Measurements from ENCODE around the gene MPPED1. TPM values are rescaled to one million over a fixed set of nuclear protein-coding genes. Genes with fewer than 3 reads are reported as not detected.

The MPPED1 gene
- total RNA-seq, 4 donors from 2014 or later = 0.23 to 0.99 (median 0.80) TPM; not detected in 1

DNA sequence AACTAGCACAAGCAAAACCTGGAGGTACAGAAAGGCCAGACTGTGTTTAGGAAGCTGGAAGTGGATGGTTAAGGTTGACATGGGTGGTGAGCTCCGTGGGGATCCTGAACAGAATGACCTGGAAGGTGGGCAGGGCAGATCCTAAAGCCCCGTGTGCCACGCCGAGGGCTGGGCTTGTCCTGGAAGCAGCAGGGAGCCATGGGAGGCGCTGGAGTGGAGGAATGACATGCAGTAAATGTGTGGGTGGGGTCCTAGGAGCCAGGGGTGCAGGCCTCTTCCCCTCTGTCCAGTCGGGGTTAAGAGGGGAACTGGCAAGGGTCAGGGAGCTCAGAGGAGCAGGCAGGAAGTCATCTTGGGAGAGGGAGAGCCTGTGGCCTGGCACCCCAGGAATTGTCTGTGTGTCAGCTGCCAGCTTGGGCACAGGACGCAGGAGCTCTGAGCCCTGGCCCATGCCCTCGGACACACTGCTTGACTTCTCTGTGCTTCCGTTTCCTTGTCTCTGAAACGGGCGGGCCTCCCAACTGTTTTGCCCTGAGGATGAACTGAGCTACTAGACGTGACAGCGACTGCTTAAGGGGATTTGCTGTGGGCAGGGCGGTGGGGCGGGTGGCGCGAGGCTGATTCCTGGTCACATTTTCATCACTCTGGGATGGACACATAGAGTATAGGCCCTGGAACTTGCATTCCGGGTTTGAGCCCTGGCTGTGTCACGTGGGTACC is 75.7 kb downstream of the MPPED1 start:
- WGBS = 75% methylated on average over 16 of the region's 19 CpGs
- no peaks in the 10 kb centered on the region for H3K9me3 ChIP-seq
- DNase-seq (ENCODE audit: low spot score in 2 of 2) = no peak
- TF ChIP-seq POLR2A (IDR thresholded peaks at IDR 0.05) = no peak
- TF ChIP-seq POLR2AphosphoS5 (IDR thresholded peaks at IDR 0.05) = no peak
- TF ChIP-seq, protein P1, sequence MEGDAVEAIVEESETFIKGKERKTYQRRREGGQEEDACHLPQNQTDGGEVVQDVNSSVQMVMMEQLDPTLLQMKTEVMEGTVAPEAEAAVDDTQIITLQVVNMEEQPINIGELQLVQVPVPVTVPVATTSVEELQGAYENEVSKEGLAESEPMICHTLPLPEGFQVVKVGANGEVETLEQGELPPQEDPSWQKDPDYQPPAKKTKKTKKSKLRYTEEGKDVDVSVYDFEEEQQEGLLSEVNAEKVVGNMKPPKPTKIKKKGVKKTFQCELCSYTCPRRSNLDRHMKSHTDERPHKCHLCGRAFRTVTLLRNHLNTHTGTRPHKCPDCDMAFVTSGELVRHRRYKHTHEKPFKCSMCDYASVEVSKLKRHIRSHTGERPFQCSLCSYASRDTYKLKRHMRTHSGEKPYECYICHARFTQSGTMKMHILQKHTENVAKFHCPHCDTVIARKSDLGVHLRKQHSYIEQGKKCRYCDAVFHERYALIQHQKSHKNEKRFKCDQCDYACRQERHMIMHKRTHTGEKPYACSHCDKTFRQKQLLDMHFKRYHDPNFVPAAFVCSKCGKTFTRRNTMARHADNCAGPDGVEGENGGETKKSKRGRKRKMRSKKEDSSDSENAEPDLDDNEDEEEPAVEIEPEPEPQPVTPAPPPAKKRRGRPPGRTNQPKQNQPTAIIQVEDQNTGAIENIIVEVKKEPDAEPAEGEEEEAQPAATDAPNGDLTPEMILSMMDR (IDR thresholded peaks at IDR 0.05) = no peak
- no peak for TF ChIP-seq EP300 (IDR thresholded peaks at IDR 0.05)
- no peak overlapping the region for H3K27ac ChIP-seq
- H3K36me3 ChIP-seq = no peaks in the 10 kb centered on the region
- H3K4me3 ChIP-seq = no peak overlapping the region
- no peaks in the 10 kb centered on the region for H3K4me1 ChIP-seq
- H3K27me3 ChIP-seq = peaks cover 25% of the 10 kb centered on the region

DNA sequence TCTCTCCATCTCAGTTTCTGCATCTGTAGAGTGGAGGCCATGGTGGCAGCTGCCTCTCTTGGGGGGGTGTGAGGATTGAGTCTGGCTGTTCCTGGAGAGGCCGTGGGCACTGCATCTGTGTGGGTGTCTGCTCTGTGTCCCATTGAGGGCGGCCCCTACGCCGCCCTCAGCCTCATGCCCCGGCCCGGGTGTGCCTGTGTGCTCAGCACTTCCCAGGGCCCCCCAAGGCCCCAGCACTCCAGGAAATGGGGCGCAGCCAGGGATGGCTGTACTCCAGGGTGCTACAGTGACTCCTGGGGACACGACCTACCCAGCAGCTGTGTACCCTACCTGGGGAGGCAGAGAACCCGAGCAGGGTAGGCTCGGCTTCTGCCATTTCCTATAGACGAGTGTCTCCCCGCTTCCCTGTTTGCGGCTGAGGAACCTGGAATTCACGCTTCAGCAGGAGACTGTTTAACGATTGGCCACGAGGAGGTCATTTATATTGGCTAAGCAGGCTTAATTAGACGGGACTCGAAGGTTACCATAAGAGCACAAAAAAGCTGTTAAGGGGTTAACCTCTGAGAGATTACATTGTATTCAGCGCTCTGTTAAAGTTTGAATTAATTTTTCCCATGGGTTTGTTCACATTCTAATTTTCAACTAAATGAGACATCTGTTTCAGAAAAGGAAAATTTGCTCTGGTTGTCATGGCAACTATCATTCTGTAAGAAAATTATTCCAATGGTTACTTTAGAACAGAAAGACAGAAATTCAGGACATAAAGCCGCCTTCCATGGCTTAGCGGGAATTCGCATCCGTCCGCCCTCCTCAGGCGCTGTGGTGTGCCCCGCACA is 76.4 kb downstream of the MPPED1 start:
- 74% methylated on average over 18 of the region's 26 CpGs for WGBS
- H3K9me3 ChIP-seq = no peaks in the 10 kb centered on the region
- H3K36me3 ChIP-seq = no peaks in the 10 kb centered on the region
- H3K4me3 ChIP-seq = no peak overlapping the region
- no peaks in the 10 kb centered on the region for H3K4me1 ChIP-seq
- no peak for DNase-seq (ENCODE audit: low spot score in 2 of 2)
- H3K27ac ChIP-seq = no peak overlapping the region
- TF ChIP-seq POLR2AphosphoS5 (IDR thresholded peaks at IDR 0.05) = no peak
- TF ChIP-seq POLR2A (IDR thresholded peaks at IDR 0.05) = no peak
- TF ChIP-seq EP300 (IDR thresholded peaks at IDR 0.05) = no peak
- H3K27me3 ChIP-seq = peaks cover 25% of the 10 kb centered on the region

DNA sequence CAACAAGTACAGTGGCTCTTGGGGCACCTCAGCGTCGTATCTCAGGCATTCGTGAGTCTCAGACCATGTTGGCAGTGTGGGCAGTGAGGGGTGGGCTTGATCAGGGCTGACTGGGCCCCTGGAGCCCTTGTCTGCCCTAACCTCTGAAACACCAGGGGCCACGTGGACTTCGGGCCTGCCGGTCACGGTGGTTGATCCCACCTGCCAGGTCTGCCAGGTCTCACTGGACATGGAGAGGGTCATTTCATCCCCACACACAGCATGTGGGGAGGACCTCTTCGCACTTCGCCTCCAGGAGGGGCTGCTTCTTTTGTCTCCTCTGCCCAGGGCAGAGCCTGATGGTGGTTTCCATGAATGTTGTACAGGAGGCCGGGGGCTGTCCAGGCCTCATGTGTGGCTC is 77.1 kb downstream of the MPPED1 start:
- no peaks in the 10 kb centered on the region for H3K9me3 ChIP-seq
- H3K27ac ChIP-seq = no peak overlapping the region
- WGBS = 71% methylated on average over 5 of the region's 10 CpGs
- H3K4me1 ChIP-seq = no peaks in the 10 kb centered on the region
- H3K27me3 ChIP-seq = peaks cover 25% of the 10 kb centered on the region
- no peak for TF ChIP-seq EP300 (IDR thresholded peaks at IDR 0.05)
- TF ChIP-seq, protein P1 (IDR thresholded peaks at IDR 0.05) = no peak
- TF ChIP-seq POLR2AphosphoS5 (IDR thresholded peaks at IDR 0.05) = no peak
- no peak for TF ChIP-seq POLR2A (IDR thresholded peaks at IDR 0.05)
- H3K4me3 ChIP-seq = no peak overlapping the region
- DNase-seq (ENCODE audit: low spot score in 2 of 2) = no peak
- H3K36me3 ChIP-seq = no peaks in the 10 kb centered on the region

DNA sequence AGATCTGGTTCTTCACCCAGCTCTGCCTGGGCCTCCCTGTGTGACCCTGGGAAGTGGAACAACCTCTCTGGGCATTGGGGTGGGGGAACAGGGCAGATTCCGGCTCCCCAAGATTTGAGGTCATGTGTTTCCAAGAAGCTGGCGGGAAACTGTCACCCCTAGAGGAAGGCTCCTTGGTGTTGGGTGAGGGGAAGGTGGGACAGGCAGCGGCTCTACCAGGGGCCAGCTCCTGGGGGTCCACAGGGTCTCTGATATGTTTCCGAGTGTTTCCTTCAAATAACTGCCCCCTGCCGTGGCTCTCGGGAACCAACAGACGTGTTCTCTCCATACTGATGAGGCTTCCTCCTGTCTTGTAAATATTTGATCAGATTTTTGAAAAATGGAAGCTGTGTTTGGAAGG is 78.5 kb downstream of the MPPED1 start:
- Histone ChIP-seq H3K36me3 (no peaks in the 10 kb centered on the region), H3K9me3 (no peaks in the 10 kb centered on the region), H3K4me1 (no peaks in the 10 kb centered on the region), H3K4me3 (no peak overlapping the region), H3K27me3 (peaks cover 25% of the 10 kb centered on the region), H3K27ac (no peak overlapping the region)
- WGBS = 83% methylated on average over 5 of the region's 7 CpGs
- no peak for DNase-seq (ENCODE audit: low spot score in 2 of 2)
- TF ChIP-seq POLR2A (IDR thresholded peaks at IDR 0.05) = no peak
- no peak for TF ChIP-seq POLR2AphosphoS5 (IDR thresholded peaks at IDR 0.05)
- TF ChIP-seq, protein P1 (IDR thresholded peaks at IDR 0.05) = no peak
- TF ChIP-seq EP300 (IDR thresholded peaks at IDR 0.05) = no peak

DNA sequence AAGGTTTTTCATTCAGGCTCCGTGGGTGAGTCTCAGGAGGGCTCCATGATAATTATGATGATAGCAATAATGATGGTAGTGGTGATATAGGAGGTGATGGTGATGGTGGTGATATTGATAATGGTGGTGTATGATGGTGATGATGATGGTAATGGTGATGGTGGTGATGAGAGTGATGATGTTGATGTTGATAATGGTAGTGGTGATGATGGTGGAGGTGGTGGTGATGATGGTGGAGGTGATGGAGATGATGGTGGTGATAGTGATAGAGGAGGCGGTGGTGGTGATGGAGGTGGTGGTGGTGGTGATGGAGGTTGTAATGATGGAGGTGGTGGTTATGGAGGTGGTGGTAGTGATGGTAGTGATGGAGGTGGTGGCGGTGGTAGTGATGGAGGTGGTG is 79.4 kb downstream of the MPPED1 start:
- Histone ChIP-seq H3K9me3 (no peaks in the 10 kb centered on the region), H3K27ac (no peak overlapping the region), H3K4me1 (no peaks in the 10 kb centered on the region), H3K4me3 (no peak overlapping the region), H3K36me3 (no peaks in the 10 kb centered on the region), H3K27me3 (peaks cover 25% of the 10 kb centered on the region)
- DNase-seq (ENCODE audit: low spot score in 2 of 2) = no peak
- 63% methylated on average over 3 of the region's 3 CpGs for WGBS
- TF ChIP-seq, protein P1 (IDR thresholded peaks at IDR 0.05) = peak in 1 of 2 donors; percentile 4
- no peak for TF ChIP-seq POLR2AphosphoS5 (IDR thresholded peaks at IDR 0.05)

Measured in suprapubic skin (tissue), 4 donors.